ENCODE results near the gene TM7SF3. TPM values are rescaled to one million over a fixed set of nuclear protein-coding genes. Genes with fewer than 3 reads are reported as not detected.

TM7SF3 gene
- total RNA-seq: 10 to 100 TPM; 31.8 to 50.7 (median 40.5) TPM

- WGBS: 1% methylated on average over 18 of the region's 71 CpGs
- intact Hi-C loops (cut with DNase I): loop anchor here (5.0 to 10.0 kb wide), 3 partner anchors 77 to 293 kb away; partner anchors contain the start of genes FGFR1OP2 and INTS13
- peak within 1 kb of the TSS; percentile 86 to 92 (median 88) for H3K27ac ChIP-seq (replicated peaks in 1 of 4)
- no peaks in the 10 kb centered on the region for H3K9me3 ChIP-seq
- peaks cover 18 to 57% (median 46%) of the 10 kb centered on the region in 4 donors for H3K4me1 ChIP-seq
- no peaks in the 10 kb centered on the region for H3K27me3 ChIP-seq
- no peaks in the 10 kb centered on the region for H3K36me3 ChIP-seq
- DNase-seq (ENCODE audit: extremely low spot score): peak; percentile 95
- peak within 1 kb of the TSS; percentile 82 to 95 (median 92) for H3K4me3 ChIP-seq
- TF ChIP-seq POLR2AphosphoS5 (IDR thresholded peaks at IDR 0.05) (peak; percentile 82 to 91), CTCF (IDR thresholded peaks at IDR 0.05) (peak; percentile 95 to 99 (median 98)), EP300 (IDR thresholded peaks at IDR 0.05) (no peak), POLR2A (IDR thresholded peaks at IDR 0.05; ENCODE audit: low read depth) (no peak)
Measured at GRCh38 chr12:27014085-27014858, at the start of gene TM7SF3. TSS of gene TM7SF3 (minus strand) at chr12:27014384. CDS start at chr12:27014168, 216 bp downstream.

- intact Hi-C loops (cut with DNase I): no loop called here
- Histone ChIP-seq H3K9me3 (no peaks in the 10 kb centered on the region), H3K36me3 (peaks cover 0 to 3% (median 0%) of the 10 kb centered on the region in 4 donors), H3K4me1 (no peaks in the 10 kb centered on the region), H3K4me3 (no peak overlapping the region), H3K27me3 (no peaks in the 10 kb centered on the region), H3K27ac (replicated peaks in 1 of 4) (no peak overlapping the region)
- DNase-seq (ENCODE audit: extremely low spot score): no peak
- TF ChIP-seq POLR2A (IDR thresholded peaks at IDR 0.05; ENCODE audit: low read depth): no peak
- no peak for TF ChIP-seq EP300 (IDR thresholded peaks at IDR 0.05)
- no peak for TF ChIP-seq CTCF (IDR thresholded peaks at IDR 0.05)
- no peak for TF ChIP-seq POLR2AphosphoS5 (IDR thresholded peaks at IDR 0.05)
Measured at GRCh38 chr12:27063250-27063851, 49.2 kb upstream of the TM7SF3 start.

GRCh38 chr12:27061317-27061716, 47.1 kb upstream of the TM7SF3 start:
- TF ChIP-seq EP300 (IDR thresholded peaks at IDR 0.05) (no peak), POLR2AphosphoS5 (IDR thresholded peaks at IDR 0.05) (no peak), POLR2A (IDR thresholded peaks at IDR 0.05; ENCODE audit: low read depth) (no peak), CTCF (IDR thresholded peaks at IDR 0.05) (no peak)
- Histone ChIP-seq H3K36me3 (no peaks in the 10 kb centered on the region), H3K27ac (replicated peaks in 1 of 4) (no peak overlapping the region), H3K4me3 (no peak overlapping the region), H3K27me3 (no peaks in the 10 kb centered on the region), H3K9me3 (no peaks in the 10 kb centered on the region), H3K4me1 (no peaks in the 10 kb centered on the region)
- intact Hi-C loops (cut with DNase I): no loop called here
- 85% methylated on average over 3 of the region's 3 CpGs for WGBS
- DNase-seq (ENCODE audit: extremely low spot score): no peak

GRCh38 chr12:27060740-27061139, 46.6 kb upstream of the TM7SF3 start:
- no peak overlapping the region for H3K4me3 ChIP-seq
- WGBS: 79% methylated on average over 2 of the region's 2 CpGs
- no peak for TF ChIP-seq EP300 (IDR thresholded peaks at IDR 0.05)
- no peak for TF ChIP-seq CTCF (IDR thresholded peaks at IDR 0.05)
- no peak for TF ChIP-seq POLR2A (IDR thresholded peaks at IDR 0.05; ENCODE audit: low read depth)
- TF ChIP-seq POLR2AphosphoS5 (IDR thresholded peaks at IDR 0.05): no peak
- no peak for DNase-seq (ENCODE audit: extremely low spot score)
- no peaks in the 10 kb centered on the region for H3K36me3 ChIP-seq
- H3K27me3 ChIP-seq: no peaks in the 10 kb centered on the region
- intact Hi-C loops (cut with DNase I): no loop called here
- H3K4me1 ChIP-seq: no peaks in the 10 kb centered on the region
- no peak overlapping the region for H3K27ac ChIP-seq (replicated peaks in 1 of 4)
- H3K9me3 ChIP-seq: no peaks in the 10 kb centered on the region
